T-helper 2 cell treated with Interferon-gamma antibody and Interleukin-4, amounts not matched to agents 100 ng/mL and 5 ng/mL, for 36 hours (primary cell): Measurements from ENCODE around the gene MBLAC1. TPM values are rescaled to one million over a fixed set of nuclear protein-coding genes. Genes with fewer than 3 reads are reported as not detected.

Source experiments
- intact Hi-C: fragments of 100-400 bp; cut with micrococcal nuclease; formaldehyde crosslinking; loops from one replicate; pipeline ENCODE4 v1.15.1; 2023
- total RNA-seq: library from RNA; stranded (reverse); gene quantifications from 2 replicates; pipeline ENCODE4 v1.2.3, GENCODE V29; 2022

MBLAC1 gene
- total RNA-seq, 1 donor from 2014 or later = 2.7 TPM

GRCh38 chr7:100167912-100168323 is 41.2 kb downstream of the MBLAC1 start:
- intact Hi-C loops = loop anchor here (1.0 kb wide), 1 partner anchor 9 kb away; the partner anchor contains the start of genes GPC2 and STAG3

DNA sequence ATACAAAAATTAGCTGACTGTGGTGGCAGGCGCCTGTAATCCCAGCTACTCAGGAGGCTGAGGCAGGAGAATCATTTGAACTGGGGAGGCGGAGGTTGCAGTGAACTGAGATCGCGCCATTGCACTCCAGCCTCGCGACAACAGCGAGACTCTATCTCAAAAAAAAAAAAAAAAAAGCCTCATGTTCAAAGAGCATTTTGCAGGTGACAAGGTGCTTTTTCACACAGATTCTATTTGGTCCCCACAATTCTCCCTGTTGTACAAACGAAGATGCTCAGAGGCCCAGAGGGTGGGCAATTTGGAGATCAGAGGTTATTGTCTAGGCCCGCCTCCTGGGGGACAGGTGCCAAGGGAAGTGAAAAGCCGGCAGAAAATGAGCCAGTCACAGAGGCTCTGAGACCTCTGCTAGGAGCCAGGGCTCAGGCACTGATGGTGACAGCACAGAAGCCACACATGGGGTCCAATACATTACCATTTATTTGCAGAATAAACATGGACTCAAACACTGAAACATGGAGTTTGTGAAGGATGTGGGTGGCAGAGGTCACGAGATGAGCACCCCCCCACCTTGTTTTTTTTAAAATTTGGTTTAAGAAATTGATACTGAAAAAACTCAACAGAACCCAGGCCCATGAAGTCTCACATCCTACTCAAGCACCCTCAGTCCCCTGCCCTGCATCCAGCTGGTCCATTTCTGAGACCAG is 42.5 kb downstream of the MBLAC1 start:
- intact Hi-C loops = no loop called here

DNA sequence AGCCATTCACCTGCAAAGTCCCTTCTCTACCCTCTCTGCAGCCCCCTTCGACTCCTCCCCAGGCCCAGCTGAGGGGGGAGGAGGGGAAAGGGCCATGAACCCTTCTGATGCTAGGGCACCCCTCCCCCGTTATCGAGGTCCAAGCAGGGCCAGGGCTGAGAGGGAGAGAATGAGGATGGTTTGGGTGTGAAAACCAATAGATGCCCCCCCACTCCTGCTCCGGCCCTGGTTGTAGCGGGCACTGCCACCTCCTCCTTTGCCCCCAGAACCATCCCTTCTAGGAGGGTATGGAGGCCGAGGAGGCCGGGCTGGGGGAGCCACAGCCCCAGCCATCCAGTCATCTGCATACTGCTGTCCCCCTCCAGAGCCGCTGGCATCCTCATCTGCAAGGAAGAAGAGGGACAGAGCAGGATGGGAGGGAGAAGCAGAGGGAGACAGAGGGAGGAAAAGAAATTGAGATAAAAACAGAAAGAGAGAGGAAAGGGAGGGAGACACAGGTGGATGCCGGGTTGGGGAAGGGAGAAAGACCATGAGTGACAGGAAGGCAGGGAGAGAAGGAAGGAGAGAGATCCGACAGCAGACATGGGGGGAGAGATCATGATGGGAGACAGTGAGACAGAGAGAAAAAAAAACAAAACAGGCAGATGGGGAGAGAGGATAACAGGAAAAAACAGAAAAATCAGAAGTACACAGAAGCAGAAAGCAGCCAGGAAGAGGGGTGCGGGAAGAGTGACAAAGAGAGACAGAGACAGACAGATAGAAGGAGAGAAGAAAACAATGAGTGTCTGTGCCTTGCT is 43.5 kb downstream of the MBLAC1 start:
- intact Hi-C loops = no loop called here

DNA sequence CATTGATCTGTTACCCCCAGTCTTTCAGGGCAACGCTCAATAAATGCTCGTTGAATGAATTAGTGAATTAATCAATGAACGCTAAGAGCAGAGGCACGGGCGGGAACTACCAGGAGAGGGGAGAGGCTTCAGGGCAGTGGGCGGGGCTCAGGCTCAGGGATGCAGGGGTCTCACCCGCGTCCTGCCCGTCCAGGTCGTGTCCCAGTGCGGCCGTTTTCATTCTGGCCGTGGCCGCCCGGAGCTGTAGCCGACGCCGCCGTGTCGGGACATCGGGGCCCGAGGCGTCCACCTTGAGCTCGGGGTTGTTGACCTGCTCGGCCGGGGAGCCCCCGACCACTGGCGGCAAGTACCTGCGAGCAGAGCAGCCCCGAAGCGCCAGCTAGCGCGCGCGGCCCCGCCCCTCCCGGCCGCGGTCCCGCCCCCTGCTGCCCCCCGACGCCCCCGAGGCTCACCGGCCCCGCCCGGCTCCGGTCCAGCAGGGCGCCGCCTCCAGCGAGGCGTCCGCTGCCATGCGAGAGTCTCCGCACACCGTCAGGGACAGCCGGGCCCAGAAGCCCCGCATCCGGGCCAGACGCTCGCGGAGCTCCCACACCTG is 44.4 kb downstream of the MBLAC1 start:
- intact Hi-C loops = no loop called here

DNA sequence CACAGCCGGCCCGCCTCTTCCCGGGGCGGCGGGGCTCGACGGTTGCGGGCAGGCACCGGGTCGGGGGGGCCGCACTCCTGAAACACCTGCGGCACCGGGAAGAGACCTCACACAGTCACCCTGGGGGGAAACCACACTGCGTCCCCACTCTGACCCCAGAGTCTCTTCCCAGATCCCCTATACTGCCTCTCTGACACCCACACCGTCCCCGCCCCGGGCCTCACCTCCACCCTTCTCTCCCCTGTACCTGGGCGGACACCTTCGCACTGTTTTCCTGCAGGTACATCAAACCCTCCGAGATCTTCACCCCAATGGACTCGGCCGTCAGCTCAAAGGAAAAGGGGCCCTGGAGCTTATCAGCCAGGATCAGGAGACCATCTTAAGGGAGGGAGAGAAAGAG is 45.1 kb downstream of the MBLAC1 start:
- intact Hi-C loops = no loop called here

DNA sequence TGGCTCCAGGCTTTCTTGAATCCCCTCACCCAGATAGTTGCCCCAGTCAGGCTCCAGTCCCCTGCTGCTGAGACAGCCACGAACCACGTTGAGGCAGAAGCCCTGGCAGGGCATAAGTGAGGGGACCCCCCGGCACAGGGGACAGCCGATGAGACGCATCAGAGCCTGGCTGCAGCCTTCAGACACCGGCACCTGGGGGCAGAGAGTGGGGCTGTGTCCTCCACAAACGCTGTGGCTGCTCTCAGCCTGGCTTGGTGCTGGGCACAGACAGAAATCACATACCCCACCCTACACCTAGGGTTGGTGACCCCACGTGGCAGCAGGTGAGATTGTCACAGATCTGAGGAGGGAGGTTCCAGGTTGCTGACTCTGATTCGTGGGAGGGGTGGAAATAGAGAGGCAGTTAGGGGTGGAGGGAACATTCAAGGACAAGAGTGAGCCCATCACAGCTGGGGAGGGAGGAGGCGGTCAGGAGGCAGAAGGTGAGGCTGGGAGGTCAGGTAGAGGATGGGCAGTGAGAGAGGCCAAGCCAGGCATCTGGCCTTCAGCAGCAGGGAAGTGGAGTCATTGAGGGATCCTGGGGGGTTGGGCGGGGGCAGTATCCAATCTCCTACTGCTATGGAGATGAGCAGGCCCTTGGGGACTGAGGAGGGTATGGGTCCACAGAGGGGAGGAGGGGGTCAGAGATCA is 47.2 kb downstream of the MBLAC1 start:
- intact Hi-C loops = no loop called here

GRCh38 chr7:100174582-100174981 is 47.8 kb downstream of the MBLAC1 start:
- intact Hi-C loops = no loop called here

DNA sequence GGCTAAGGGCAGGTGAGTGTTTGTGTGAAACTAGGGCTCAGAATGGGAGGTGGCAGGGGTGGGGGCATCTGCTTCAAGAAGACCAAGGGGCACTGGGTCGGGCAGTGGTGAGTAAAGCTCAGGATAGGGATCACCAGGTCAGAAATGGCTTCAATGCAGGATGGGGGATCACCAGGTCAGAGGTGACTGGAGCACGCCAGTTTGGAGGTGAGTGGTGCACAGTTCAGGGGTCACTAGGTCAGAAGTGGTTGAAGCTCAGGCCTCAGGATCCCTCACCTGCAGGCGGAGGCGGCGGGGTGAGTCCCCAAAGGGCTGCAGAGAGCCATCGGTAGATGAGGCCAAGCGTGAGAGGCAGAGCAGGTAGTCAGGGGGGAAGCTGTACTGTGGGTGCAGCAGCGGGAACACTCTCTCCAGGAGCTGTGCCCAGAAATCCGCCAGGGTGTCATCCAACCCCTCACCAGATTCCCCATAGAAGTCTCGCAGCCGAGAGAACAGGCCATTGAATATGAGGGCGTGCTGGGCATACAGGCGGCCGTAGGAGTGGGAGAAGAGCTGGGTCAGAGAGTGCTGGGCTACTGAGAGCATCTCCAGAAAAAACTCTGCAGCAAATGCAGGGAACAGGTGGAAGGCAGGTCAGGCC is 48.6 kb downstream of the MBLAC1 start:
- intact Hi-C loops = loop anchor here (5.0 kb wide), 1 partner anchor 47 kb away; no protein-coding TSS in a partner anchor

- intact Hi-C loops = loop anchor here (1.0 to 5.0 kb wide), 3 partner anchors 8 to 46 kb away; partner anchors contain the start of genes GAL3ST4 and LAMTOR4
These were observed 49.6 kb downstream of the MBLAC1 start for GRCh38 chr7:100176096-100177044.

- intact Hi-C loops = loop anchor here (1.0 to 5.0 kb wide), 3 partner anchors 9 to 45 kb away; partner anchors contain the start of genes GAL3ST4 and LAMTOR4
These were observed 50.6 kb downstream of the MBLAC1 start, which contains the start of the genes GPC2 and STAG3 for GRCh38 chr7:100177045-100178001. GPC2 (minus strand) TSS chr7:100177381; CDS start chr7:100177199, 182 bp downstream. STAG3 (plus strand) TSS chr7:100177918; CDS start chr7:100180557, 2,639 bp downstream.

Other genes with a start within 250 kb of the MBLAC1 start
- 0.30 TPM in 1 of 2 replicates, not detected in the other for gene OR2AE1, start 249.9 kb upstream of the MBLAC1 start, total RNA-seq
- gene TRIM4, start 207.4 kb upstream of the MBLAC1 start, total RNA-seq = 27.3 and 28.3 TPM in 2 replicates
- 0.14 and 0.16 TPM in 2 replicates for gene GJC3, start 197.3 kb upstream of the MBLAC1 start, total RNA-seq
- gene AZGP1, start 150.9 kb upstream of the MBLAC1 start, total RNA-seq = not detected in 2 replicates
- gene ZKSCAN1, start 111.4 kb upstream of the MBLAC1 start, total RNA-seq = 53.2 and 55.3 TPM in 2 replicates
- 5.3 and 5.8 TPM in 2 replicates for gene ZSCAN21, start 77.2 kb upstream of the MBLAC1 start, total RNA-seq
- 25.3 and 26.7 TPM in 2 replicates for gene ZNF3, start 45.2 kb upstream of the MBLAC1 start, total RNA-seq
- gene COPS6, start 38.0 kb upstream of the MBLAC1 start, total RNA-seq = 101 and 102 TPM in 2 replicates
- 336 and 353 TPM in 2 replicates for gene MCM7, start 25.6 kb upstream of the MBLAC1 start, total RNA-seq
- gene AP4M1, start 25.3 kb upstream of the MBLAC1 start, total RNA-seq = 10.4 and 11.7 TPM in 2 replicates
- gene TAF6, start 7.6 kb upstream of the MBLAC1 start, total RNA-seq = 63.0 and 67.4 TPM in 2 replicates
- gene CNPY4, start 7.3 kb upstream of the MBLAC1 start, total RNA-seq = 29.5 and 30.1 TPM in 2 replicates
- 143 and 155 TPM in 2 replicates for gene LAMTOR4, start 22.0 kb downstream of the MBLAC1 start, total RNA-seq
- 49.5 and 50.9 TPM in 2 replicates for gene TRAPPC14, start 31.8 kb downstream of the MBLAC1 start, total RNA-seq
- 4.7 and 5.7 TPM in 2 replicates for gene GAL3ST4, start 41.6 kb downstream of the MBLAC1 start, total RNA-seq
- 7.0 and 8.5 TPM in 2 replicates for gene GPC2, start 50.4 kb downstream of the MBLAC1 start, total RNA-seq
- gene STAG3, start 51.0 kb downstream of the MBLAC1 start, total RNA-seq = 19.2 and 21.7 TPM in 2 replicates
- gene PVRIG, start 93.0 kb downstream of the MBLAC1 start, total RNA-seq = 46.2 and 49.9 TPM in 2 replicates
- gene SPDYE3, start 180.7 kb downstream of the MBLAC1 start, total RNA-seq = not detected in 2 replicates
- gene PILRB, start 231.2 kb downstream of the MBLAC1 start, total RNA-seq = 73.4 and 78.1 TPM in 2 replicates
- 11.5 and 12.2 TPM in 2 replicates for gene PILRA, start 246.5 kb downstream of the MBLAC1 start, total RNA-seq